Smooth muscle cell (in vitro differentiated cells): ENCODE measurements around the gene GDF7. TPM values are rescaled to one million over a fixed set of nuclear protein-coding genes. Genes with fewer than 3 reads are reported as not detected.

Source experiments
- DNase-seq: peaks from one replicate; lab custom pipeline; 2025; ENCODE audit not compliant: unreplicated experiment; lab: John Stamatoyannopoulos, UW
- H2AFZ ChIP-seq: fragments of 200-600 bp; sonication (generic); 2 replicates; pipeline ENCODE4 v1.6.0; 2016; ENCODE audit warnings: antibody characterized with exemption, low read depth, mild to moderate bottlenecking
- H3F3A ChIP-seq: fragments of 200-600 bp; sonication (generic); 2 replicates; pipeline ENCODE4 v1.6.0; 2017; ENCODE audit warnings: antibody characterized with exemption, low read depth
- H3K27ac ChIP-seq: fragments of 200-600 bp; sonication (generic); 2 replicates; pipeline ENCODE4 v1.5.1; 2016; ENCODE audit warnings: low read depth, mild to moderate bottlenecking
- H3K27me3 ChIP-seq: fragments of 200-600 bp; sonication (generic); 2 replicates; pipeline ENCODE4 v1.6.1; 2016; ENCODE audit warnings: low read depth, mild to moderate bottlenecking
- H3K36me3 ChIP-seq: fragments of 200-600 bp; sonication (generic); 2 replicates; pipeline ENCODE4 v1.5.1; 2016; ENCODE audit warnings: low read depth
- H3K4me1 ChIP-seq: fragments of 200-600 bp; sonication (generic); 2 replicates; pipeline ENCODE4 v1.5.1; 2016; ENCODE audit warnings: low read depth
- H3K4me2 ChIP-seq: fragments of 200-600 bp; sonication (generic); 2 replicates; pipeline ENCODE4 v1.6.0; 2016; ENCODE audit warnings: mild to moderate bottlenecking
- H3K4me3 ChIP-seq: fragments of 200-600 bp; sonication (generic); 2 replicates; pipeline ENCODE4 v1.5.1; 2016; ENCODE audit warnings: mild to moderate bottlenecking
- H3K79me2 ChIP-seq: fragments of 200-600 bp; sonication (generic); 2 replicates; pipeline ENCODE4 v1.6.0; 2016; ENCODE audit warnings: low read depth, mild to moderate bottlenecking
- H3K9ac ChIP-seq: fragments of 200-600 bp; sonication (generic); 2 replicates; pipeline ENCODE4 v1.6.0; 2016; ENCODE audit warnings: low read depth
- H3K9me3 ChIP-seq: fragments of 200-600 bp; sonication (generic); replicated peaks from 2 replicates; pipeline ENCODE4 v1.5.1; 2016; ENCODE audit warnings: low read depth
- H4K20me1 ChIP-seq: fragments of 200-600 bp; sonication (generic); 2 replicates; pipeline ENCODE4 v1.6.0; 2016; ENCODE audit warnings: low read depth
- WGBS: methylation state at CpG from one replicate; pipeline ENCODE4 v1.1.7; 2016; ENCODE audit warnings: low lambda C conversion rate; 5-methylcytosine and 5-hydroxymethylcytosine counted together
- polyA plus RNA-seq: library from polyadenylated mRNA; unstranded; fragments of >200 nt; fragmentation: Nextera tagmentation; extraction: Ambion mirVana; gene quantifications from 2 replicates; pipeline ENCODE4 v1.2.1, GENCODE V29; 2016
- total RNA-seq: library from RNA; depleted of rRNA; stranded (reverse); fragments of >200 nt; gene quantifications from 2 replicates; pipeline ENCODE4 v1.2.3, GENCODE V29; 2014
- TF ChIP-seq, protein P1 (sequence below): fragments of 200-600 bp; sonication (generic); IDR thresholded peaks from 2 replicates; pipeline ENCODE4 v1.5.1; 2017; ENCODE audit warnings: borderline replicate concordance, mild to moderate bottlenecking, antibody characterized with exemption; ENCODE audit not compliant: insufficient read depth, poor library complexity, severe bottlenecking

Gene GDF7
- total and polyA plus RNA-seq, 2 experiments from 2014 or later: under 0.01 TPM; not detected in 1

- Histone ChIP-seq H3K4me1 (peaks cover 6% of the 10 kb centered on the region), H3K36me3 (no peaks in the 10 kb centered on the region), H3K4me3 (peak overlapping the region; percentile 93), H3K27me3 (peaks cover 5% of the 10 kb centered on the region), H3K9me3 (no peaks in the 10 kb centered on the region), H2AFZ (peak overlapping the region; percentile 99), H3F3A (no peaks in the 10 kb centered on the region), H3K4me2 (peak overlapping the region; percentile 93), H4K20me1 (peaks cover 14% of the 10 kb centered on the region), H3K27ac (no peak overlapping the region), H3K79me2 (peaks cover 9% of the 10 kb centered on the region), H3K9ac (no peak overlapping the region)
- no peak for DNase-seq
- 84% methylated on average over 7 of the region's 7 CpGs for WGBS
- TF ChIP-seq, protein P1, sequence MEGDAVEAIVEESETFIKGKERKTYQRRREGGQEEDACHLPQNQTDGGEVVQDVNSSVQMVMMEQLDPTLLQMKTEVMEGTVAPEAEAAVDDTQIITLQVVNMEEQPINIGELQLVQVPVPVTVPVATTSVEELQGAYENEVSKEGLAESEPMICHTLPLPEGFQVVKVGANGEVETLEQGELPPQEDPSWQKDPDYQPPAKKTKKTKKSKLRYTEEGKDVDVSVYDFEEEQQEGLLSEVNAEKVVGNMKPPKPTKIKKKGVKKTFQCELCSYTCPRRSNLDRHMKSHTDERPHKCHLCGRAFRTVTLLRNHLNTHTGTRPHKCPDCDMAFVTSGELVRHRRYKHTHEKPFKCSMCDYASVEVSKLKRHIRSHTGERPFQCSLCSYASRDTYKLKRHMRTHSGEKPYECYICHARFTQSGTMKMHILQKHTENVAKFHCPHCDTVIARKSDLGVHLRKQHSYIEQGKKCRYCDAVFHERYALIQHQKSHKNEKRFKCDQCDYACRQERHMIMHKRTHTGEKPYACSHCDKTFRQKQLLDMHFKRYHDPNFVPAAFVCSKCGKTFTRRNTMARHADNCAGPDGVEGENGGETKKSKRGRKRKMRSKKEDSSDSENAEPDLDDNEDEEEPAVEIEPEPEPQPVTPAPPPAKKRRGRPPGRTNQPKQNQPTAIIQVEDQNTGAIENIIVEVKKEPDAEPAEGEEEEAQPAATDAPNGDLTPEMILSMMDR: no peak
Observed at GRCh38 chr2:20651731-20652099, 15.2 kb upstream of the GDF7 start.

- no peaks in the 10 kb centered on the region for H3K9me3 ChIP-seq
- TF ChIP-seq, protein P1: no peak
- no peak overlapping the region for H3K4me2 ChIP-seq
- peak overlapping the region; percentile 99 for H2AFZ ChIP-seq
- H3K79me2 ChIP-seq: peaks cover 9% of the 10 kb centered on the region
- H3K9ac ChIP-seq: no peak overlapping the region
- H3F3A ChIP-seq: no peaks in the 10 kb centered on the region
- WGBS: 91% methylated on average over 7 of the region's 7 CpGs
- H3K36me3 ChIP-seq: no peaks in the 10 kb centered on the region
- no peak overlapping the region for H3K4me3 ChIP-seq
- H4K20me1 ChIP-seq: peaks cover 14% of the 10 kb centered on the region
- peaks cover 6% of the 10 kb centered on the region for H3K4me1 ChIP-seq
- no peak for DNase-seq
- H3K27ac ChIP-seq: no peak overlapping the region
- peaks cover 9% of the 10 kb centered on the region for H3K27me3 ChIP-seq
Observed at GRCh38 chr2:20652141-20652540, 14.8 kb upstream of the GDF7 start.

DNA sequence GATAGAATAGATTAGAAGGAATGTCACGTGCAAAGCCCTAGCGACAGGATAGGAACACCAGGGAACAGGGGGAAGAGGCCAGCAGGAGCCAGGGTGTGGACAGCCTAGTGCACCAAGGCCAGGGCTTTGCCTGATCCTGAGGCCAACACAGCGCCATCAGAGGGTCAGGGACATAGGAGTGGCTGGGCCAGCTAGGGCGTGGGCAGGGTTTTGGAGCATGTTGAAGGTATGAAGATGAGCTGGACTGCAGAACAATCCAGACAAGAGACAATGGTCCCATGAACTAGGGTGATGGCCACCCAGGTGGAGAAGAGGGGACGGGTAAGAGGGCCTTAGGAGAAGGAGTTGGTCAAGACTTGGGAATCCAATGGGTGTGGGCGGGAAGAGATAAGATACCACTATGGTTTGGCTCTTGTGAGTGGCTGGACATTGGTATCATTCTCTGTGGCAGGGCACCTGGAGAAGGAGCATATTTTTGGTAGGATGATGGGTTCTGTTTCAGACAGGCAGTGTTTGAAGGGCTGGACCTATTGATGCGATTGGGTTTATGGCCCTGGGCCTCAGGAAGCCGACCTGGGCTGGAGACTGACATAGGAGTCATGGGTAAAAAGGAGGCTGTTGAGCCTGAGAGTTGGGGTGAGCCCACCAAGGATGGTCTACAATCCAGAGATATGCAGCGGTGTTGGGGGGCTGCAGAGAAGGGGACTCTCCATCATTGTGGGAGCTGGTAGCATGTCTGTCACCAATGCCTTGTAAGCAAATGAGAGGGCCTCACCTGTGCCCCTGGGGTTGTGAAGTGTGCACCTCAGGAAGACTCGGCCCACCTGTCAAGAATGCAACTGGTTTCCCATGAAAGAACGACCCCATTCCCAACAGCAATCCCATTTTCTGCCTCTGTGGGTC, 14.0 kb upstream of the GDF7 start:
- no peak for DNase-seq
- 91% methylated on average over 11 of the region's 11 CpGs for WGBS
- H3K27me3 ChIP-seq: peaks cover 16% of the 10 kb centered on the region
- no peak overlapping the region for H3K27ac ChIP-seq
- H3K4me3 ChIP-seq: no peak overlapping the region
- no peak overlapping the region for H3K4me2 ChIP-seq
- TF ChIP-seq, protein P1: no peak
- peaks cover 6% of the 10 kb centered on the region for H3K4me1 ChIP-seq
- H3K36me3 ChIP-seq: no peaks in the 10 kb centered on the region
- H3K79me2 ChIP-seq: peaks cover 9% of the 10 kb centered on the region
- no peaks in the 10 kb centered on the region for H3K9me3 ChIP-seq
- H3K9ac ChIP-seq: no peak overlapping the region
- no peak overlapping the region for H2AFZ ChIP-seq
- peaks cover 14% of the 10 kb centered on the region for H4K20me1 ChIP-seq
- no peaks in the 10 kb centered on the region for H3F3A ChIP-seq
